GM12878 (cell line): Measurements from ENCODE around the gene NUTM1. TPM values are rescaled to one million over a fixed set of nuclear protein-coding genes. Genes with fewer than 3 reads are reported as not detected.

ENCODE experiments used
- ATAC-seq: fragments of 200-7000 bp; cut with Tn5 transposase; 3 replicates; pipeline ENCODE4 v1.9.1; 2020; ENCODE audit warnings: mild to moderate bottlenecking, moderate library complexity
- BruUV-seq: library from RNA; stranded (reverse); fragments of 400-500 nt; replicated peaks from 2 replicates; lab custom pipeline; 2021; lab: Mats Ljungman, UMichigan
- CTCF ChIA-PET: fragments of 300-600 bp; sonication (Branson Sonifier 250); formaldehyde crosslinking; extraction: SDS; loops from one replicate; lab custom pipeline; 2021; ENCODE audit warnings: inconsistent platforms; lab: Yijun Ruan, JAX
- POLR2A ChIA-PET: fragments of 350-600 bp; formaldehyde crosslinking; extraction: SDS; loops from one replicate; lab custom pipeline; 2021; ENCODE audit warnings: inconsistent platforms; lab: Charles Lee
- RAD21 ChIA-PET: fragments of 300-600 bp; sonication (Branson Sonifier 250); formaldehyde crosslinking; loops from one replicate; lab custom pipeline; 2023; ENCODE audit warnings: antibody characterized with exemption; ENCODE audit not compliant: unreplicated experiment; lab: Charles Lee
- SMC1A ChIA-PET: fragments of 300-600 bp; sonication (Branson Sonifier 250); formaldehyde crosslinking; loops from one replicate; lab custom pipeline; 2023; ENCODE audit not compliant: unreplicated experiment, uncharacterized antibody; lab: Charles Lee
- DNase-seq: peaks from one replicate; pipeline ENCODE4 v3.0.0-alpha.2; 2011; ENCODE audit warnings: low read depth, low spot score
- FAIRE-seq: peaks from 3 replicates; lab custom pipeline; 2011; peaks lifted over from hg19 to GRCh38; lab: Jason Lieb, UNC
- H2AFZ ChIP-seq: 2 replicates; pipeline ENCODE4 v1.6.0; 2011; ENCODE audit warnings: low read depth, low read length, control low read depth; ENCODE audit not compliant: control insufficient read depth
- H3K27ac ChIP-seq: 2 replicates; pipeline ENCODE4 v1.5.1; 2011; ENCODE audit warnings: control low read depth; ENCODE audit not compliant: control insufficient read depth, insufficient read depth
- H3K27me3 ChIP-seq, 2 experiments: replicated peaks in 1 of 2; 2 replicates each; pipeline versions ENCODE4 v1.6.0 to v1.6.1; 2011; ENCODE audit warnings: low read length in 1 of 2; ENCODE audit not compliant: control insufficient read depth in 2 of 2, insufficient read depth in 2 of 2
- H3K36me3 ChIP-seq, 2 experiments: 2 replicates each; pipeline ENCODE4 v1.5.1; 2011; ENCODE audit warnings: low read length in 1 of 2; ENCODE audit not compliant: control insufficient read depth in 2 of 2, insufficient read depth in 2 of 2
- H3K4me1 ChIP-seq: 2 replicates; pipeline ENCODE4 v1.6.1; 2011; ENCODE audit warnings: mild to moderate bottlenecking, low read length, moderate library complexity, mixed read lengths; ENCODE audit not compliant: control insufficient read depth, insufficient read depth
- H3K4me2 ChIP-seq: 2 replicates; pipeline ENCODE4 v1.6.0; 2011; ENCODE audit warnings: control low read depth; ENCODE audit not compliant: control insufficient read depth, insufficient read depth
- H3K4me3 ChIP-seq: fragments of 200-600 bp; sonication (generic); 2 replicates; pipeline ENCODE4 v1.5.1; 2016
- H3K79me2 ChIP-seq: 2 replicates; pipeline ENCODE4 v1.6.0; 2011; ENCODE audit warnings: low read length; ENCODE audit not compliant: control insufficient read depth, insufficient read depth
- H3K9ac ChIP-seq: 2 replicates; pipeline ENCODE4 v1.8.0; 2011; ENCODE audit warnings: low read length, control low read depth, mixed read lengths; ENCODE audit not compliant: control insufficient read depth, insufficient read depth
- H3K9me3 ChIP-seq: replicated peaks from 3 replicates; pipeline ENCODE4 v1.5.1; 2011; ENCODE audit warnings: mild to moderate bottlenecking, low read length; ENCODE audit not compliant: control insufficient read depth, insufficient read depth
- H4K20me1 ChIP-seq: 2 replicates; pipeline ENCODE4 v1.6.0; 2011; ENCODE audit not compliant: control insufficient read depth, insufficient read depth
- CEBPB ChIP-seq, 2 experiments: fragments of 150-350 bp in 1 of 2; IDR thresholded peaks; 2 replicates each; pipeline ENCODE4 v1.6.1; 2012 to 2014; ENCODE audit warnings: low read depth in 2 of 2, low read length in 2 of 2, borderline replicate concordance in 1 of 2, inconsistent platforms in 1 of 2
- CHD1 ChIP-seq: IDR thresholded peaks from 2 replicates; pipeline ENCODE4 v1.6.1; 2012; ENCODE audit warnings: low read depth, low read length, improper control_type of control experiment
- E2F4 ChIP-seq: IDR thresholded peaks from 2 replicates; pipeline ENCODE4 v1.6.1; 2012; ENCODE audit warnings: low read depth, low read length, improper control_type of control experiment
- FOXK2 ChIP-seq: fragments of 450-650 bp; IDR thresholded peaks from 2 replicates; pipeline ENCODE4 v1.6.1; 2017; ENCODE audit warnings: mild to moderate bottlenecking, moderate library complexity
- POLR2AphosphoS2 ChIP-seq: IDR thresholded peaks from 2 replicates; pipeline ENCODE4 v1.6.1; 2011; ENCODE audit warnings: low read depth, mild to moderate bottlenecking, low read length, improper control_type of control experiment, moderate library complexity
- RAD51 ChIP-seq: fragments of 450-650 bp; IDR thresholded peaks from 2 replicates; pipeline ENCODE4 v1.6.1; 2016; ENCODE audit warnings: moderate library complexity, mild to moderate bottlenecking, inconsistent platforms
- RCOR1 ChIP-seq: conservative IDR thresholded peaks from 2 replicates; pipeline ENCODE4 v1.6.1; 2012; ENCODE audit warnings: low read depth, low read length, improper control_type of control experiment
- TCF12 ChIP-seq: IDR thresholded peaks from 2 replicates; pipeline ENCODE4 v1.6.1; 2011; ENCODE audit warnings: low read depth, mild to moderate bottlenecking, low read length
- WGBS: methylation state at CpG from one replicate; pipeline ENCODE4 v1.1.6; 2016; ENCODE audit warnings: low lambda C conversion rate; ENCODE audit not compliant: insufficient replicate concordance, insufficient coverage; ENCODE audit errors: missing lambda C conversion rate; 5-methylcytosine and 5-hydroxymethylcytosine counted together
- in situ Hi-C: fragments of 300-500 bp; cut with MboI; formaldehyde crosslinking; loops from 9 replicates; pipeline ENCODE4 v1.14.3; 2018; ENCODE audit warnings: mixed read lengths
- intact Hi-C: fragments of 100-400 bp; cut with micrococcal nuclease; formaldehyde crosslinking; loops from one replicate; pipeline ENCODE4 v1.14.2; 2022; ENCODE audit not compliant: unreplicated experiment
- polyA plus RNA-seq, 11 experiments: library from polyadenylated mRNA; depleted of rRNA in 4 of 11; unstranded in 6 of 11; stranded (reverse) in 5 of 11; fragments of >200 nt; fragmentation: Nextera tagmentation in 4 of 11; fragmentation: Illumina TruSeq in 1 of 11; extraction: Ambion mirVana in 4 of 11; extraction: Trizol in 1 of 11; gene quantifications; 1 replicate in 1 of 11; 2 replicates in 10 of 11; pipeline versions ENCODE4 v1.2.1 to v1.2.3, GENCODE V29; 2011 to 2016; ENCODE audit warnings: inconsistent platforms in 2 of 11, missing spikeins in 2 of 11, low read depth in 1 of 11
- total RNA-seq, 4 experiments: library from RNA; depleted of rRNA in 3 of 4; stranded (reverse); fragments of >200 nt in 3 of 4; fragmentation: Illumina TruSeq in 1 of 4; extraction: Trizol in 1 of 4; gene quantifications; 2 replicates each; pipeline versions ENCODE4 v1.2.1 to v1.2.3, GENCODE V29; 2013 to 2021

Gene NUTM1
- total and polyA plus RNA-seq, 10 of the 15 experiments (the other 5 are each of a cell fraction or from before 2014, with no cell fraction given), result under 0.01 to 0.05 TPM; not detected in 8

- DNase-seq, result no peak
- SMC1A ChIA-PET, result no interaction called here
- Histone ChIP-seq H3K9me3 (no peaks in the 10 kb centered on the region), H3K36me3 (peaks cover 0 to 21% of the 10 kb centered on the region in 2 experiments), H3K4me1 (peaks cover 21% of the 10 kb centered on the region), H3K4me3 (no peak overlapping the region), H3K4me2 (no peak overlapping the region), H3K9ac (no peak overlapping the region), H2AFZ (no peak overlapping the region), H3K79me2 (peaks cover 27% of the 10 kb centered on the region), H4K20me1 (no peaks in the 10 kb centered on the region), H3K27ac (no peak overlapping the region), H3K27me3 (no peaks in the 10 kb centered on the region)
- WGBS, result 94% methylated on average over 8 of the region's 8 CpGs
- no peak for FAIRE-seq
- in situ Hi-C loops (no loop called here), intact Hi-C loops (no loop called here)
- POLR2A ChIA-PET, result no interaction called here
- RAD21 ChIA-PET, result interaction anchor here (0.9 kb wide), 1 partner anchor 122 kb away, joined by 3 read pairs; no protein-coding TSS in a partner anchor
- no TSS peak for BruUV-seq
- CTCF ChIA-PET, result no interaction called here
- no peak for TF ChIP-seq RAD51
- TF ChIP-seq FOXK2, result no peak
- TF ChIP-seq CEBPB (IDR thresholded peaks at IDR 0.05; ENCODE audit: borderline replicate concordance in 1 of 2, low read depth in 2 of 2, low read length in 2 of 2), result no peak
- no peak for TF ChIP-seq CHD1
- TF ChIP-seq TCF12, result no peak
- TF ChIP-seq POLR2AphosphoS2, result no peak
- TF ChIP-seq E2F4, result no peak
- no peak for TF ChIP-seq RCOR1
- no peak for ATAC-seq
Measured at GRCh38 chr15:34364041-34364440, 20.9 kb downstream of the NUTM1 start.
